HG03280 (cell line): ENCODE results near the gene SUDS3.

ENCODE experiments used
- ATAC-seq: cut with Tn5 transposase; IDR thresholded peaks from one replicate; pipeline ENCODE4 v1.9.1; 2021; ENCODE audit warnings: mild to moderate bottlenecking, moderate library complexity; ENCODE audit not compliant: unreplicated experiment

The SUDS3 gene

DNA sequence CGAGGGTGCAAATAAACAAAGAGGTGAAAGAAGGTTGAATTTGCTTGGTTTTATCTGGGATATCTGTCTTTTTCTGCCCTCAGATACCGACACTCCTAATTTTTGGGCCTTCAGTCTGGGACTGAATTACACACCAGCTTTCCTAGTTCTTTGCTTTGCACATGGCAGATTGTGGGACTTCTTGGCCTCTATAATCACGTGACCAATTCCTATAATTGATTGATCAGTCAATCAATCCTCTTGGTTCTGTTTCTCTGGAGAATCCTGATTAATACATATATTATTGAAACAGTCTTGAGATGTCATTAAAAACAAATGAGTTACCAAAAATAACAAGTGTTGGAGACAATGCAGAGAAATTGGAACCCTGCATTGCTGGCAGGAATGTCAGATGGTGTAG lies 62.7 kb downstream of the SUDS3 start:
- ATAC-seq, result no peak

- no peak for ATAC-seq
These were observed 69.9 kb downstream of the SUDS3 start for GRCh38 chr12:118446247-118446646.

GRCh38 chr12:118447181-118447580 lies 70.8 kb downstream of the SUDS3 start:
- no peak for ATAC-seq

GRCh38 chr12:118448341-118448740 lies 72.0 kb downstream of the SUDS3 start:
- no peak for ATAC-seq

- no peak for ATAC-seq
These were observed 79.0 kb downstream of the SUDS3 start for GRCh38 chr12:118455327-118455726.

GRCh38 chr12:118456741-118457140 lies 80.4 kb downstream of the SUDS3 start:
- no peak for ATAC-seq

- no peak for ATAC-seq
These were observed 82.8 kb downstream of the SUDS3 start for GRCh38 chr12:118459110-118459509.

DNA sequence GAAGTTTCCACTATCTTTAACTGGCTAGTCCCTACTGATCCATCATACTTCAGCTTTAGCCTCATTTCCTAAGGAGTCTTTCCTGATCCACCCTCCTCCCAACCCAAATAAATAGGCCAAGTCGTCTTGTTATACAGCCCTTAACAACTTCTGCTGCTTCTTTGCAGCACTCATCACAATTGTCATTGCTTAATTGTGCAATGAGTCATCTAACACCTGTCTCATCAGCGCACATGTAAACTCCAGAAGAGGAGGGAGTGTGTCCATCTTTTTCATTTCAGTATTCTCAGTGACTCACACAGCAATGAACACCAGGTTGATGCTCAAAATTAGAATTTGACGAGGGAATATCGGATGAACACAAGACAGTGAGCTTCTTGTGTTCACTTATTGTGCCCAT lies 87.3 kb downstream of the SUDS3 start:
- ATAC-seq, result no peak

- ATAC-seq, result no peak
These were observed 89.4 kb downstream of the SUDS3 start for GRCh38 chr12:118465706-118466105.
